ENCODE data around the gene LRRC63. TPM values are rescaled to one million over a fixed set of nuclear protein-coding genes. Genes with fewer than 3 reads are reported as not detected.

The LRRC63 gene
- total RNA-seq, 2 experiments from 2014 or later, result 1.5 to 2.1 TPM

- peak overlapping the region; percentile 99 for H3K27ac Mint-ChIP-seq
- H3K4me1 Mint-ChIP-seq, result peaks cover 31% of the 10 kb centered on the region
- CTCF ChIA-PET, result interaction anchor here (0.9 to 3.3 kb wide), 5 partner anchors 12 to 138 kb away, joined by 3 to 46 read pairs (median 6); partner anchors contain the start of gene LRRC63
- peaks cover 25% of the 10 kb centered on the region for H3K36me3 Mint-ChIP-seq
- no peak for ATAC-seq
- no peaks in the 10 kb centered on the region for H3K9me3 Mint-ChIP-seq (ENCODE audit: low read depth)
- H3K27me3 Mint-ChIP-seq, result no peaks in the 10 kb centered on the region
- peak overlapping the region; percentile 96 for H3K4me3 Mint-ChIP-seq
- no peak for DNase-seq
Measured at GRCh38 chr13:46183018-46183946, 28.4 kb upstream of the LRRC63 start.

- CTCF ChIA-PET, result interaction anchor here (1.2 to 1.5 kb wide), 4 partner anchors 12 to 74 kb away, joined by 3 to 11 read pairs (median 5); no protein-coding TSS in a partner anchor
- H3K36me3 Mint-ChIP-seq, result peaks cover 21% of the 10 kb centered on the region
- no peaks in the 10 kb centered on the region for H3K9me3 Mint-ChIP-seq (ENCODE audit: low read depth)
- peaks cover 30% of the 10 kb centered on the region for H3K4me1 Mint-ChIP-seq
- H3K4me3 Mint-ChIP-seq, result peak overlapping the region; percentile 96
- peak overlapping the region; percentile 99 for H3K27ac Mint-ChIP-seq
- ATAC-seq (peak; percentile 70), DNase-seq (peak; percentile 89)
- no peaks in the 10 kb centered on the region for H3K27me3 Mint-ChIP-seq
Measured at GRCh38 chr13:46184277-46184699, 27.4 kb upstream of the LRRC63 start.

GRCh38 chr13:46185634-46186033 lies 26.1 kb upstream of the LRRC63 start:
- CTCF ChIA-PET, result interaction anchor here (0.7 to 1.7 kb wide), 10 partner anchors 9 to 106 kb away, joined by 3 to 11 read pairs (median 4); no protein-coding TSS in a partner anchor
- Mint-ChIP-seq H3K36me3 (peaks cover 13% of the 10 kb centered on the region), H3K4me1 (peaks cover 30% of the 10 kb centered on the region), H3K9me3 (ENCODE audit: low read depth) (no peaks in the 10 kb centered on the region), H3K27me3 (no peaks in the 10 kb centered on the region), H3K4me3 (no peak overlapping the region), H3K27ac (no peak overlapping the region)
- ATAC-seq, result no peak
- no peak for DNase-seq

GRCh38 chr13:46192412-46192811 lies 19.3 kb upstream of the LRRC63 start:
- no peak overlapping the region for H3K4me3 Mint-ChIP-seq
- CTCF ChIA-PET, result interaction anchor here (1.0 to 1.8 kb wide), 3 partner anchors 37 to 129 kb away, joined by 3 to 4 read pairs (median 4); no protein-coding TSS in a partner anchor
- ATAC-seq, result no peak

GRCh38 chr13:46195016-46195415 lies 16.7 kb upstream of the LRRC63 start:
- H3K4me1 Mint-ChIP-seq, result peaks cover 5% of the 10 kb centered on the region
- CTCF ChIA-PET, result interaction anchor here (1.1 kb wide), 1 partner anchor 10 kb away, joined by 3 read pairs; no protein-coding TSS in a partner anchor
- peaks cover 3% of the 10 kb centered on the region for H3K36me3 Mint-ChIP-seq
- H3K9me3 Mint-ChIP-seq (ENCODE audit: low read depth), result no peaks in the 10 kb centered on the region
- H3K27me3 Mint-ChIP-seq, result no peaks in the 10 kb centered on the region
- no peak for DNase-seq
- no peak overlapping the region for H3K4me3 Mint-ChIP-seq
- no peak overlapping the region for H3K27ac Mint-ChIP-seq
- ATAC-seq, result no peak

More at GRCh38 chr13:46192412-46192811, 19.3 kb upstream of the LRRC63 start:
- Mint-ChIP-seq H3K27ac (no peak overlapping the region), H3K9me3 (ENCODE audit: low read depth) (no peaks in the 10 kb centered on the region), H3K36me3 (peaks cover 4% of the 10 kb centered on the region), H3K4me1 (no peaks in the 10 kb centered on the region), H3K27me3 (no peaks in the 10 kb centered on the region)
- no peak for DNase-seq

- Mint-ChIP-seq H3K9me3 (ENCODE audit: low read depth) (no peaks in the 10 kb centered on the region), H3K4me3 (no peak overlapping the region), H3K4me1 (peaks cover 24% of the 10 kb centered on the region), H3K36me3 (no peaks in the 10 kb centered on the region), H3K27me3 (no peaks in the 10 kb centered on the region), H3K27ac (no peak overlapping the region)
- no peak for DNase-seq
- CTCF ChIA-PET, result no interaction called here
- no peak for ATAC-seq
Measured at GRCh38 chr13:46197299-46198048, 14.3 kb upstream of the LRRC63 start.

GRCh38 chr13:46198696-46199193 lies 13.0 kb upstream of the LRRC63 start:
- CTCF ChIA-PET, result interaction anchor here (1.3 kb wide), 2 partner anchors 12 to 26 kb away, joined by 3 to 5 read pairs; no protein-coding TSS in a partner anchor
- H3K36me3 Mint-ChIP-seq, result no peaks in the 10 kb centered on the region
- no peaks in the 10 kb centered on the region for H3K9me3 Mint-ChIP-seq (ENCODE audit: low read depth)
- H3K4me1 Mint-ChIP-seq, result peaks cover 31% of the 10 kb centered on the region
- ATAC-seq (no peak), DNase-seq (no peak)
- H3K4me3 Mint-ChIP-seq, result no peak overlapping the region
- H3K27ac Mint-ChIP-seq, result no peak overlapping the region
- H3K27me3 Mint-ChIP-seq, result no peaks in the 10 kb centered on the region

- CTCF ChIA-PET, result interaction anchor here (1.0 to 2.3 kb wide), 6 partner anchors 9 to 119 kb away, joined by 3 to 9 read pairs (median 4); partner anchors contain the start of gene LRRC63
- Mint-ChIP-seq H3K36me3 (peaks cover 2% of the 10 kb centered on the region), H3K4me3 (no peak overlapping the region), H3K9me3 (ENCODE audit: low read depth) (no peaks in the 10 kb centered on the region), H3K27ac (peak overlapping the region; percentile 64), H3K27me3 (no peaks in the 10 kb centered on the region), H3K4me1 (peaks cover 41% of the 10 kb centered on the region)
- ATAC-seq (peak; percentile 90), DNase-seq (no peak)
Measured at GRCh38 chr13:46202188-46202795, 9.4 kb upstream of the LRRC63 start.

GRCh38 chr13:46202966-46203365 lies 8.8 kb upstream of the LRRC63 start:
- no peak for ATAC-seq
- CTCF ChIA-PET, result interaction anchor here (0.7 to 2.3 kb wide), 7 partner anchors 8 to 118 kb away, joined by 3 to 9 read pairs (median 3); partner anchors contain the start of gene LRRC63
- H3K36me3 Mint-ChIP-seq, result peaks cover 2% of the 10 kb centered on the region
- no peak for DNase-seq
- no peak overlapping the region for H3K27ac Mint-ChIP-seq
- H3K9me3 Mint-ChIP-seq (ENCODE audit: low read depth), result no peaks in the 10 kb centered on the region
- H3K27me3 Mint-ChIP-seq, result no peaks in the 10 kb centered on the region
- no peak overlapping the region for H3K4me3 Mint-ChIP-seq
- peaks cover 42% of the 10 kb centered on the region for H3K4me1 Mint-ChIP-seq

GRCh38 chr13:46206143-46206542 lies 5.6 kb upstream of the LRRC63 start:
- Mint-ChIP-seq H3K4me1 (peaks cover 38% of the 10 kb centered on the region), H3K27ac (no peak overlapping the region), H3K36me3 (peaks cover 3% of the 10 kb centered on the region), H3K9me3 (ENCODE audit: low read depth) (no peaks in the 10 kb centered on the region), H3K27me3 (no peaks in the 10 kb centered on the region), H3K4me3 (no peak overlapping the region)
- no peak for ATAC-seq
- CTCF ChIA-PET, result no interaction called here
- no peak for DNase-seq

GRCh38 chr13:46207828-46208227 lies 3.9 kb upstream of the LRRC63 start:
- no peak for ATAC-seq
- CTCF ChIA-PET, result interaction anchor here (1.4 kb wide), 1 partner anchor 114 kb away, joined by 3 read pairs; no protein-coding TSS in a partner anchor
- Mint-ChIP-seq H3K9me3 (ENCODE audit: low read depth) (no peaks in the 10 kb centered on the region), H3K27ac (no peak overlapping the region), H3K36me3 (peaks cover 3% of the 10 kb centered on the region), H3K4me3 (no peak overlapping the region), H3K27me3 (no peaks in the 10 kb centered on the region), H3K4me1 (peaks cover 35% of the 10 kb centered on the region)
- DNase-seq, result no peak

- Mint-ChIP-seq H3K27me3 (no peaks in the 10 kb centered on the region), H3K27ac (peak overlapping the region; percentile 93), H3K4me1 (peaks cover 39% of the 10 kb centered on the region), H3K9me3 (ENCODE audit: low read depth) (peaks cover 3% of the 10 kb centered on the region), H3K4me3 (peak overlapping the region; percentile 86), H3K36me3 (peaks cover 4% of the 10 kb centered on the region)
- DNase-seq (no peak), ATAC-seq (no peak)
- CTCF ChIA-PET, result interaction anchor here (1.0 to 2.2 kb wide), 7 partner anchors 8 to 111 kb away, joined by 3 to 9 read pairs (median 4); partner anchors contain the start of gene LCP1
Measured at GRCh38 chr13:46210362-46211083, 1.2 kb upstream of the LRRC63 start.

Measured in activated CD8-positive, alpha-beta memory T cell treated with anti-CD3 and anti-CD28 coated beads, Interleukin-2, amount 10 ng/mL, durations not matched to agents 7 days and 5 days (primary cell).